Type B pancreatic cell (in vitro differentiated cells): Measurements from ENCODE around the gene FAM53A. TPM values are rescaled to one million over a fixed set of nuclear protein-coding genes. Genes with fewer than 3 reads are reported as not detected.

Experiments
- DNase-seq: peaks from one replicate; pipeline ENCODE4 v3.0.0; 2021; ENCODE audit warnings: mixed read lengths; ENCODE audit not compliant: unreplicated experiment; ENCODE audit errors: extremely low spot score
- H3K27ac Mint-ChIP-seq: 2 replicates; pipeline ENCODE4 v1.8.0; 2021; ENCODE audit warnings: mild to moderate bottlenecking, mixed read lengths
- H3K27me3 Mint-ChIP-seq: 2 replicates; pipeline ENCODE4 v1.8.0; 2021; ENCODE audit warnings: mixed read lengths
- H3K36me3 Mint-ChIP-seq: 2 replicates; pipeline ENCODE4 v1.8.0; 2021; ENCODE audit warnings: mixed read lengths
- H3K4me1 Mint-ChIP-seq: one replicate; pipeline ENCODE4 v1.8.0; 2021; ENCODE audit warnings: mixed read lengths; ENCODE audit not compliant: unreplicated experiment
- H3K4me3 Mint-ChIP-seq: 2 replicates; pipeline ENCODE4 v1.8.0; 2021; ENCODE audit warnings: mild to moderate bottlenecking, mixed read lengths
- H3K9me3 Mint-ChIP-seq: 2 replicates; pipeline ENCODE4 v1.8.0; 2021; ENCODE audit warnings: mixed read lengths
- total RNA-seq: library from RNA; stranded (reverse); gene quantifications from 2 replicates; pipeline ENCODE4 v1.2.1, GENCODE V29; 2021; ENCODE audit warnings: low replicate concordance
- TF ChIP-seq, protein P1 (sequence below): fragments of 200-600 bp; sonication (generic); conservative IDR thresholded peaks from 2 replicates; pipeline ENCODE4 v1.5.0; 2021; ENCODE audit warnings: antibody characterized with exemption, mild to moderate bottlenecking

The FAM53A gene
- total RNA-seq, 1 donor from 2014 or later: 3.2 TPM

DNA sequence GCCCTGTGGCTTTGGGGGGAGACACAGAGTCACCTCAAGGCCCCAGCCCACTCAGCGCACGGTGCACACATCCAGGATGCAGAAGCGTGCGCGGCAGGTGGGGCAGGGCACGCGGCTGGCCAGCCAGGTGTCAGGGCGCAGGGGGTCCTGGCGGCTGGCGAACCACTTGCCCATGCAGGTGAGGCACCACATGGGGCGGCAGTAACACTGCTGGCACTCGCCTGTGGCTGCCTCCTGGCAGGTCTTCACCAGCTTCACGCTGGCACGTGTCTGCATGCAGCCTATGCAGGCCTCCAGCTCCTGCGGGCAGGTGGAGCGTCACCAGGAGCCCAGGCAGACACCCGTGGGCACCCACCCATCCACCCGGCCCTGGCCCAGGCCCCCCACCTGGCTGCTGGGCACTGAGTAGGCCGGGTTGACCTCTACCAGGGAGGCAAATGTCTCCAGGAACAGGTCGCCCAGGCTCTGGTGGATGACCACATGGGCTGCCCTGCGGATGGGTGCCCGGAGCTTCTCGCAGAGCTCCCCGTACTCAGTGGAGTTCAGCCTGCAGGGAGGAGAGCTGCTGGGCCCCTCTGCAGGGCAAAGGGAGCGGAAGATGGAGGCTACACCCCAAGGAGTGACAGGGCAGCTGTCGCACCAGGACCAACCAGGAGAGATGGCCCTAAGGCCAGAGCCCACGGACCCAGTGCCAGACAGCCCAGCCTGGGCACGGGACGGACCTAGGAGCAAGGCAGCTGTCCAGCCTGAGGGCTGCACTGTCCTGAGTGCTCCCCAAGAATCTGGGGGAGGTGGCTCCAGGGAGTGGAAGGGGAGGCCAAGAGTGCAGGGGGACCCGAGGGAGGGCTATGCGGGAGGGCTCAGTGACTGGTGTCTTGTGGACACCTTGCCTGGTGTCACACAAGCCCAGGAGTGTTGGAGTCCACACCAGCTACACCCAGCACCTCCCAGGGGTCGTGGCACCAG is 33.3 kb upstream of the FAM53A start:
- Mint-ChIP-seq H3K36me3 (no peaks in the 10 kb centered on the region), H3K4me1 (peaks cover 4% of the 10 kb centered on the region), H3K9me3 (no peaks in the 10 kb centered on the region), H3K27me3 (no peaks in the 10 kb centered on the region), H3K27ac (no peak overlapping the region), H3K4me3 (no peak overlapping the region)
- TF ChIP-seq, protein P1, sequence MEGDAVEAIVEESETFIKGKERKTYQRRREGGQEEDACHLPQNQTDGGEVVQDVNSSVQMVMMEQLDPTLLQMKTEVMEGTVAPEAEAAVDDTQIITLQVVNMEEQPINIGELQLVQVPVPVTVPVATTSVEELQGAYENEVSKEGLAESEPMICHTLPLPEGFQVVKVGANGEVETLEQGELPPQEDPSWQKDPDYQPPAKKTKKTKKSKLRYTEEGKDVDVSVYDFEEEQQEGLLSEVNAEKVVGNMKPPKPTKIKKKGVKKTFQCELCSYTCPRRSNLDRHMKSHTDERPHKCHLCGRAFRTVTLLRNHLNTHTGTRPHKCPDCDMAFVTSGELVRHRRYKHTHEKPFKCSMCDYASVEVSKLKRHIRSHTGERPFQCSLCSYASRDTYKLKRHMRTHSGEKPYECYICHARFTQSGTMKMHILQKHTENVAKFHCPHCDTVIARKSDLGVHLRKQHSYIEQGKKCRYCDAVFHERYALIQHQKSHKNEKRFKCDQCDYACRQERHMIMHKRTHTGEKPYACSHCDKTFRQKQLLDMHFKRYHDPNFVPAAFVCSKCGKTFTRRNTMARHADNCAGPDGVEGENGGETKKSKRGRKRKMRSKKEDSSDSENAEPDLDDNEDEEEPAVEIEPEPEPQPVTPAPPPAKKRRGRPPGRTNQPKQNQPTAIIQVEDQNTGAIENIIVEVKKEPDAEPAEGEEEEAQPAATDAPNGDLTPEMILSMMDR: no peak
- no peak for DNase-seq

DNA sequence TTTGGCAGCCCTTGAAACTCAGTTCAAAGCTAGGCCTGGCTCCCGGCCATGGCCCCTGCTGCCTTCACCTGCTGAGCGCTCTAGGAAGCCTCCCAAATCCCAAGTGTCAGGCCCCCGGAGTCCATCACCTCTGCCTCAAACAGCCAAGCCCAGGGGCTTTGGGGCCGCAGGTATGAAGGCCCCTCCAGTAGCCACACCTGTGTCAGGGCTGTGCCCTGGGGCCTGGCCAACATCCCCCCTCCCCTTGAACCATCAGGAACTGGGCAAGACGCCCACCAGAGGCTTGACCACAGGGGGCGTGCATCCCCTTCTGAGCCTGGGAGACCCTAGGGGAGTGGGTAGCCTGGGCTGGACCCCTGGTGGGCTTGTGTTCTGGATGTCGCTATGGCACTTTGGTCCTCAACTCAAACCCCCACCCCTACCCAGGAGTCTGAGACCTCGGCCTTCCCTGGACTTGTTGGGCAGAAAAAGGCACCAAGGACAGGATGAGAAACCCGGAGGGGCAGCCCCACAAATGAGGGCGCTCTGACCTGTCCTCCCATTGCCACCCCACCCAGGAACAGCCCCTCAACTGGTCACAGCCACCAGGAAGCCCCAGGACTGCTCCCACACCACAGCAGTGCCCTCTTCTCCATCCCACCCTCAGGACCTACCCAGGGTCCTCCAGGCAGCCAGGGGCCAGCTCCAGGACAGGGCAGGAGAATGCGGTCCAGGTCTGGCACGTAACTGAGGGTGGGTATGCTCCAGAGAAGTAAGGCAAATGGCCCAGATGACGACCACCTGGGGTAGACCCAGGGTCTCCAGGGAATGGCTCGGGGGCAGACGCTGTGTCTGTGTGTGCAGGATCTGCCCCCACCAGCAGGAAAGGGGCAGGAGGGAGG is 32.2 kb upstream of the FAM53A start:
- H3K9me3 Mint-ChIP-seq: no peaks in the 10 kb centered on the region
- H3K4me3 Mint-ChIP-seq: no peak overlapping the region
- no peaks in the 10 kb centered on the region for H3K27me3 Mint-ChIP-seq
- H3K27ac Mint-ChIP-seq: no peak overlapping the region
- peaks cover 6% of the 10 kb centered on the region for H3K4me1 Mint-ChIP-seq
- DNase-seq: no peak
- peaks cover 2% of the 10 kb centered on the region for H3K36me3 Mint-ChIP-seq
- TF ChIP-seq, protein P1: no peak

DNA sequence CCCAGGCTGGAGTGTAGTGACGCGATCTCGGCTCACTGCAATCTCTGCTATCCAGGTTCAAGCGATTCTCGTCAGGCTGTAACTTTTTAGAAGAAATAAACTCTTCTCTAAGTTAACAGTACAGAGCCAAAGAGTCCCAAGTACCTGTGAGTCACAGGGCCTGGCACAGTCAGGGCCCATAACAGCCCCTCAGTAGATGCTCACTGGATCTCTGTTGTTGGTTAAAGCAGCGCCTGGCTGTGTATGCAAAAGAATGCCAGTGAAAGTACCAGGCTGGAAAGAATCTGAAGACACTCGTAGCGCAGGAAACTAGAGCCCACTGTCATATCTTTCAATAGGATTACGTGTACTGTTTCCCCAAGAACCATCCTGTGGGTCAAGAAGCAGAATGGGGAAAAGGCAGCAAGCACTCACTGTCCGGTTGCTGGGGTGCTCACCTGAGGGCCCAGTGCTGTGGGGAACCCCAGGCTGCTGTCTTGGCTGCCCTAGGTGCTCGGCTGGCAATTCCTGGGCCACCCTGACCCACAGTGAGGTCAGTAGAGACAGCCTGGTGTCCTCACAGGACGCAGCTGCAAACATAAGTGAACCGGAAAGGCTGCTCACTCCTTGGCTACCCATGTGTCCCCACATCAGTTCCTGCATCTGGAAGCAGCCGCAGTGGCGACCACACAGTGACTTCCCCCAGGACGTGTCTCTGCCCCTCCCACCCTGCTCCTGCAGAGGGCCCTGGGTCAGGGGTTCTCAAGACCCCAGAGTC is 31.1 kb upstream of the FAM53A start:
- Mint-ChIP-seq H3K27ac (no peak overlapping the region), H3K4me1 (peaks cover 13% of the 10 kb centered on the region), H3K27me3 (no peaks in the 10 kb centered on the region), H3K36me3 (peaks cover 8% of the 10 kb centered on the region), H3K9me3 (no peaks in the 10 kb centered on the region), H3K4me3 (peak overlapping the region; percentile 93)
- TF ChIP-seq, protein P1: no peak
- no peak for DNase-seq

DNA sequence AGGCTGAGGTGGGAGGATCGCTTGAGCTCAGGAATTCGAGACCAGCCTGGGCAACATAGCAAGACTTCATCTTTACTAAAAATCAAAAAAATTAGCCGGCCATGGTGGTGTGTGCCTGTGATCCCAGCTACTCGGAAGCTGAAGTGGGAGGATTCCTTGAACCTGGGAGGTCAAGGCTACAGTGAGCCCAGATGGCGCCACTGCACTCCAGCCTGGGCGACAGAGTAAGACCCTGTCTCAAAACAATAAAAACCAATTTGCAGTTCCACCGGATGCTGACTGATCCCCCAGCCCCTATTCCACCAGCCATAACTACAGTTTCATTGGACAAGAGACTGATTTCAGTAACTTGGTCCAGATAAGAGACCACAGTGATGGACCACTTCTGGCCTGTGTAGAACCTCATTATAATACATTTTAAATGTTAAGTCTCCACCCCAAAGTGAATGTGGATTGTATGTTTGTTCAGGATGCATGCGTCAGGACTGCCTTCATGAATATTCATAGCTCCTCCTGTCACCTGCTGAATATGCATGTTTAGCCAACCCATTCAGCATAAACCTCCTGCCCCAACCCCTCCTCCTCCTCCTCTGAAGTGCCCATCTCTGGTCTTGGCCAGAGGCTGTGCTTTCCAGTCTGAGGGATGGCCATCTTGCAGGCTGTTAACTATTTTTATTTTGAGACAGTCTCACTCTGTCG is 30.3 kb upstream of the FAM53A start:
- Mint-ChIP-seq H3K4me3 (peak overlapping the region; percentile 93), H3K27ac (no peak overlapping the region), H3K27me3 (no peaks in the 10 kb centered on the region), H3K4me1 (peaks cover 14% of the 10 kb centered on the region), H3K9me3 (no peaks in the 10 kb centered on the region), H3K36me3 (peaks cover 11% of the 10 kb centered on the region)
- DNase-seq: no peak
- TF ChIP-seq, protein P1: no peak
